IMR-90 (cell line): Measurements from ENCODE around the gene TBC1D9.

Experiments
- BHLHE40 ChIP-seq: fragments of 150-350 bp; IDR thresholded peaks from 2 replicates; pipeline ENCODE4 v1.6.1; 2016; ENCODE audit warnings: mild to moderate bottlenecking, low read depth, low read length
- CEBPB ChIP-seq: IDR thresholded peaks from 2 replicates; pipeline ENCODE4 v1.6.1; 2012; ENCODE audit warnings: low read depth, low read length, improper control_type of control experiment
- CHD1 ChIP-seq: IDR thresholded peaks from 2 replicates; pipeline ENCODE4 v1.6.1; 2012; ENCODE audit warnings: low read depth, low read length, improper control_type of control experiment
- CTCF ChIP-seq: conservative IDR thresholded peaks from 2 replicates; pipeline ENCODE4 v1.5.1; 2012; ENCODE audit warnings: mild to moderate bottlenecking, low read depth, low read length, improper control_type of control experiment
- FOS ChIP-seq: fragments of 150-350 bp; IDR thresholded peaks from 2 replicates; pipeline ENCODE4 v1.6.1; 2016; ENCODE audit warnings: low read depth, low read length
- MAFK ChIP-seq: IDR thresholded peaks from 2 replicates; pipeline ENCODE4 v1.6.1; 2012; ENCODE audit warnings: low read depth, low read length, improper control_type of control experiment
- MAZ ChIP-seq: IDR thresholded peaks from 2 replicates; pipeline ENCODE4 v1.6.1; 2012; ENCODE audit warnings: low read depth, mild to moderate bottlenecking, low read length, improper control_type of control experiment, moderate library complexity, borderline replicate concordance
- MXI1 ChIP-seq: IDR thresholded peaks from 2 replicates; pipeline ENCODE4 v1.6.1; 2012; ENCODE audit warnings: low read depth, mild to moderate bottlenecking, low read length, moderate library complexity, borderline replicate concordance
- NFE2L2 ChIP-seq: fragments of 150-350 bp; IDR thresholded peaks from 2 replicates; pipeline ENCODE4 v1.6.1; 2016; ENCODE audit warnings: low read depth, mild to moderate bottlenecking, low read length
- POLR2A ChIP-seq: IDR thresholded peaks from 2 replicates; pipeline ENCODE4 v1.6.1; 2012; ENCODE audit warnings: mild to moderate bottlenecking, low read depth, low read length
- RCOR1 ChIP-seq: IDR thresholded peaks from 2 replicates; pipeline ENCODE4 v1.6.1; 2012; ENCODE audit warnings: mild to moderate bottlenecking, low read length, improper control_type of control experiment; ENCODE audit not compliant: insufficient replicate concordance
- RFX5 ChIP-seq: IDR thresholded peaks from 2 replicates; pipeline ENCODE4 v1.8.0; 2012; ENCODE audit warnings: low read depth, mild to moderate bottlenecking, low read length, moderate library complexity
- SMC3 ChIP-seq: fragments of 150-350 bp; IDR thresholded peaks from 2 replicates; pipeline ENCODE4 v1.6.1; 2016; ENCODE audit warnings: low read depth, mild to moderate bottlenecking, antibody characterized with exemption, low read length, moderate library complexity
- USF2 ChIP-seq: fragments of 150-350 bp; IDR thresholded peaks from 2 replicates; pipeline ENCODE4 v1.6.1; 2017; ENCODE audit warnings: mild to moderate bottlenecking, antibody characterized with exemption, low read length, low read depth

- no peak for TF ChIP-seq CEBPB
- peak; percentile 30; the same call in 1 of the 2 replicates for TF ChIP-seq CTCF
- no peak for TF ChIP-seq POLR2A
- TF ChIP-seq BHLHE40 = no peak
- TF ChIP-seq RCOR1 = no peak
- TF ChIP-seq MAZ = no peak
- no peak for TF ChIP-seq SMC3
- TF ChIP-seq FOS = no peak
- no peak for TF ChIP-seq MAFK
- no peak for TF ChIP-seq CHD1
- no peak for TF ChIP-seq RFX5
- TF ChIP-seq USF2 = no peak
- TF ChIP-seq MXI1 = no peak
- TF ChIP-seq NFE2L2 = no peak
Observed at GRCh38 chr4:140626661-140627376, 129.4 kb downstream of the TBC1D9 start.
